K562 (cell line): Measurements from ENCODE around the gene CELA3A. TPM values are rescaled to one million over a fixed set of nuclear protein-coding genes. Genes with fewer than 3 reads are reported as not detected.

Source experiments
- BHLHE40 ChIP-seq: IDR thresholded peaks from 2 replicates; pipeline ENCODE4 v1.6.1; 2011; ENCODE audit warnings: low read length, improper control_type of control experiment
- BRF2 ChIP-seq: IDR thresholded peaks from 3 replicates; pipeline ENCODE4 v1.6.1; 2011; ENCODE audit warnings: borderline replicate concordance, mild to moderate bottlenecking; ENCODE audit not compliant: insufficient read length, insufficient read depth
- CHD4 ChIP-seq: fragments of 200-600 bp; sonication (generic); IDR thresholded peaks from 3 replicates; pipeline ENCODE4 v1.6.1; 2012; ENCODE audit warnings: low read depth, mild to moderate bottlenecking, mixed read lengths, low read length, inconsistent platforms; ENCODE audit not compliant: insufficient read depth, insufficient replicate concordance, poor library complexity, severe bottlenecking
- CTBP1 ChIP-seq: fragments of 450-650 bp; IDR thresholded peaks from 2 replicates; pipeline ENCODE4 v1.6.1; 2016; ENCODE audit warnings: borderline replicate concordance
- DEAF1 ChIP-seq: fragments of 450-650 bp; formaldehyde crosslinking; IDR thresholded peaks from 2 replicates; pipeline ENCODE4 v1.4.0; 2020; ENCODE audit warnings: mild to moderate bottlenecking, moderate library complexity
- ILK ChIP-seq: fragments of 450-650 bp; IDR thresholded peaks from 2 replicates; pipeline ENCODE4 v1.6.1; 2016; ENCODE audit warnings: missing genetic modification characterization, low read depth, mild to moderate bottlenecking, missing compliant biosample characterization, moderate library complexity, borderline replicate concordance
- KAT2B ChIP-seq: IDR thresholded peaks from one replicate; pipeline ENCODE4 v1.6.1; 2012; ENCODE audit warnings: low read depth, mild to moderate bottlenecking, control low read depth, inconsistent platforms, low read length, moderate library complexity
- KDM5B ChIP-seq: fragments of 200-600 bp; sonication (generic); IDR thresholded peaks from 2 replicates; pipeline ENCODE4 v1.6.1; 2012; ENCODE audit warnings: low read depth, mild to moderate bottlenecking, moderate library complexity, low read length, control low read depth, inconsistent platforms; ENCODE audit not compliant: insufficient replicate concordance
- KHSRP ChIP-seq: fragments of 450-650 bp; IDR thresholded peaks from 2 replicates; pipeline ENCODE4 v1.6.1; 2017
- KLF1 ChIP-seq: fragments of 450-650 bp; IDR thresholded peaks from 2 replicates; pipeline ENCODE4 v1.6.1; 2016; ENCODE audit warnings: missing genetic modification characterization, missing compliant biosample characterization
- L3MBTL2 ChIP-seq: fragments of 450-650 bp; IDR thresholded peaks from 2 replicates; pipeline ENCODE4 v1.6.1; 2016; ENCODE audit warnings: mild to moderate bottlenecking, moderate library complexity
- LARP7 ChIP-seq: fragments of 450-650 bp; IDR thresholded peaks from 2 replicates; pipeline ENCODE4 v1.6.1; 2016
- NFXL1 ChIP-seq: fragments of 450-650 bp; formaldehyde crosslinking; IDR thresholded peaks from 2 replicates; pipeline ENCODE4 v1.4.0; 2021; ENCODE audit warnings: mild to moderate bottlenecking
- NR0B1 ChIP-seq: fragments of 450-650 bp; IDR thresholded peaks from one replicate; pipeline ENCODE4 v1.6.1; 2018; ENCODE audit warnings: mild to moderate bottlenecking, moderate library complexity; ENCODE audit not compliant: partially characterized antibody
- NR3C1 ChIP-seq: sonication (generic); formaldehyde crosslinking; IDR thresholded peaks from 2 replicates; pipeline ENCODE4 v1.8.1; 2022; ENCODE audit warnings: missing genetic modification reagents
- PURB ChIP-seq: sonication (generic); formaldehyde crosslinking; IDR thresholded peaks from 2 replicates; pipeline ENCODE4 v1.9.0; 2021; ENCODE audit warnings: low read depth, mild to moderate bottlenecking, missing genetic modification reagents
- SREBF2 ChIP-seq: sonication (generic); formaldehyde crosslinking; IDR thresholded peaks from 2 replicates; pipeline ENCODE4 v1.4.0; 2020; ENCODE audit warnings: mild to moderate bottlenecking, missing genetic modification reagents
- SRF ChIP-seq, 2 experiments: fragments of 250-450, 450-650 bp in 1 of 2; sonication (Bioruptor Pico) in 1 of 2; sonication (generic) in 1 of 2; formaldehyde crosslinking; IDR thresholded peaks; 2 replicates each; pipeline versions ENCODE4 v1.5.0 to v1.5.1; 2020 to 2022; ENCODE audit warnings: mild to moderate bottlenecking in 1 of 2, missing genetic modification reagents in 1 of 2
- TAF7 ChIP-seq: fragments of 450-650 bp; IDR thresholded peaks from 2 replicates; pipeline ENCODE4 v1.6.1; 2016; ENCODE audit warnings: missing genetic modification characterization, missing compliant biosample characterization
- TBP ChIP-seq: optimal IDR thresholded peaks from 2 replicates; pipeline ENCODE3; 2011; ENCODE audit warnings: low read depth, low read length, improper control_type of control experiment
- TCFL5 ChIP-seq: fragments of 250-450 bp; sonication (Bioruptor Pico); conservative IDR thresholded peaks from 2 replicates; pipeline ENCODE4 v1.6.1; 2021; ENCODE audit warnings: mild to moderate bottlenecking, moderate library complexity, matching md5 sums
- TSC22D4 ChIP-seq: fragments of 450-650 bp; IDR thresholded peaks from 2 replicates; pipeline ENCODE4 v1.6.1; 2016; ENCODE audit warnings: missing genetic modification characterization, missing biosample characterization, control low read depth
- ZNF239 ChIP-seq: fragments of 250-450 bp; sonication (Bioruptor Pico); IDR thresholded peaks from 2 replicates; pipeline ENCODE4 v1.4.0; 2020; ENCODE audit warnings: mild to moderate bottlenecking
- ZNF436 ChIP-seq: fragments of 250-450, 450-650 bp; sonication (Bioruptor Pico); formaldehyde crosslinking; IDR thresholded peaks from 2 replicates; pipeline ENCODE4 v1.7.0; 2020; ENCODE audit warnings: mild to moderate bottlenecking
- ZNF668 ChIP-seq: fragments of 250-450 bp; sonication (Bioruptor Pico); IDR thresholded peaks from 2 replicates; pipeline ENCODE4 v1.8.0; 2022; ENCODE audit warnings: mild to moderate bottlenecking, inconsistent platforms
- ZNF778 ChIP-seq: fragments of 450-650 bp; formaldehyde crosslinking; IDR thresholded peaks from 2 replicates; pipeline ENCODE4 v1.4.0; 2020; ENCODE audit warnings: mild to moderate bottlenecking, moderate library complexity
- polyA plus RNA-seq, 8 experiments: library from polyadenylated mRNA; depleted of rRNA in 4 of 8; stranded (reverse) in 5 of 8; unstranded in 3 of 8; fragments of >200 nt; fragmentation: Nextera tagmentation in 2 of 8; fragmentation: Illumina TruSeq in 1 of 8; extraction: Ambion mirVana in 2 of 8; extraction: Trizol in 1 of 8; gene quantifications; 2 replicates each; pipeline versions ENCODE4 v1.2.1 to v1.2.3, GENCODE V29; 2011 to 2014; ENCODE audit warnings: inconsistent platforms in 1 of 8, missing spikeins in 1 of 8
- total RNA-seq, 7 experiments: library from RNA; depleted of rRNA in 6 of 7; stranded (reverse); fragments of >200 nt in 6 of 7; fragmentation: Illumina TruSeq in 2 of 7; extraction: Trizol in 2 of 7; gene quantifications; 2 replicates each; pipeline versions ENCODE4 v1.2.1 to v1.2.3, GENCODE V29; 2011 to 2021; ENCODE audit warnings: low replicate concordance in 1 of 7

The CELA3A gene
- total and polyA plus RNA-seq, 9 of the 15 experiments (the other 6 are each of a cell fraction or from before 2014, with no cell fraction given): 5.4 TPM; not detected in 8

- no peak for TF ChIP-seq NR3C1
- peak; percentile 43; the same call in 1 of the 2 replicates for TF ChIP-seq L3MBTL2
- no peak for TF ChIP-seq ZNF668 (CRISPR knock-in tag)
- no peak for TF ChIP-seq BRF2
- TF ChIP-seq SREBF2 (CRISPR knock-in tag): no peak
- TF ChIP-seq TBP: peak; percentile 84
- TF ChIP-seq SRF (CRISPR knock-in tag; IDR thresholded peaks at IDR 0.05): peak; percentile 28 to 69; a peak in 1 of 4 replicates
- no peak for TF ChIP-seq PURB (CRISPR knock-in tag)
- peak; percentile 15; the same call in 1 of the 2 replicates for TF ChIP-seq ZNF239
- no peak for TF ChIP-seq KHSRP
- TF ChIP-seq KLF1 (tag): peak; percentile 81; the same call in 1 of the 2 replicates
- TF ChIP-seq CTBP1: peak; percentile 66; the same call in 1 of the 2 replicates
- no peak for TF ChIP-seq LARP7
- peak; percentile 90 for TF ChIP-seq KDM5B
- TF ChIP-seq TAF7 (tag): peak; percentile 65; the same call in 1 of the 2 replicates
- TF ChIP-seq CHD4: peak; percentile 35
- 0 out of 2 replicates have a peak, but pooled peaks have one; percentile 60 for TF ChIP-seq NFXL1 (CRISPR knock-in tag)
- no peak for TF ChIP-seq ZNF436 (CRISPR knock-in tag)
- TF ChIP-seq ZNF778 (CRISPR knock-in tag): no peak
- TF ChIP-seq BHLHE40: peak; percentile 62; the same call in 1 of the 2 replicates
- no peak for TF ChIP-seq TCFL5 (CRISPR knock-in tag)
- TF ChIP-seq NR0B1: no peak
- TF ChIP-seq ILK (tag): no peak
- TF ChIP-seq TSC22D4 (tag): no peak
- no peak for TF ChIP-seq DEAF1 (CRISPR knock-in tag)
- TF ChIP-seq KAT2B: no peak
Observed at GRCh38 chr1:22052115-22053016, 50.9 kb downstream of the CELA3A start, which contains the start of gene CDC42 (continued).
